ENCODE data around the gene COL8A1. TPM values are rescaled to one million over a fixed set of nuclear protein-coding genes. Genes with fewer than 3 reads are reported as not detected.

COL8A1 gene
- total and polyA plus RNA-seq, 9 of the 15 experiments (the other 6 are each of a cell fraction or from before 2014, with no cell fraction given) = 0.07 TPM; not detected in 8

DNA sequence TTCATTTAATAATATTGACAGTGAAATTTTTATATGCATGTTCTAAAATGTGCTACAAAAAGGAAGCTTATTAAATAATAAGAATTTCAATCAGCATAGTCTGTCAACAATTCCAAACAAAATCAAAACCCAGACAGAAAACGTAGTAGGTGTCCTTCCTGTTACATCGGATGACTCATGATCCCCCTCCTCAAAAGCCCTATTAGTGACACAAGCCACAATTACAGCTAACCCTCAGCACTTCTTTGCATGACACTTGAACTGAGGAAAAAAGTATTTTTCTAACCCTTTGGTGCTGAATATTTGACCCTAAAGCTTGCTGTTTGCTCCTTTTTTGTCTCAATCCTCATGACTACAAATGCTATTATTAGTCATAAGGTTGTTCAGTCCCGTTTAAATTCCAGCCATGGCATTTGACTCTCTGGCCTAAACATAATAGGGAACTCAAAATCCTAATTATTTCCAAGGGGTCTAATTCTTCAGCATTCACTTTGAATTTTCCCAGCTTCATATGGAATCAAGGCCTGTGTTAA, 78.1 kb downstream of the COL8A1 start:
- H3K27me3 ChIP-seq (ENCODE audit: control insufficient read depth in 2 of 2, insufficient read depth in 2 of 2, low read length in 2 of 2) = no peaks in the 10 kb centered on the region
- POLR2A ChIA-PET = no interaction called here
- no peaks in the 10 kb centered on the region for H4K20me1 ChIP-seq (replicated peaks; ENCODE audit: control insufficient read depth, insufficient read depth, low read length)
- WGBS (ENCODE audit: insufficient coverage, low coverage, missing lambda C conversion rate) = 0% methylated on average over 2 of the region's 3 CpGs
- no peaks in the 10 kb centered on the region for H3K36me3 ChIP-seq (ENCODE audit: control insufficient read depth, insufficient read depth, low read length)
- in situ Hi-C loops (cut with MboI) (no loop called here), intact Hi-C loops (cut with micrococcal nuclease) (no loop called here)
- no peak overlapping the region for H3K4me3 ChIP-seq
- FAIRE-seq = no peak
- H3K9ac ChIP-seq (ENCODE audit: insufficient read depth in 1 of 2, low read depth in 2 of 2, low read length in 2 of 2) = no peak overlapping the region
- H3K9me1 ChIP-seq (ENCODE audit: control insufficient read depth, insufficient read depth, low read length) = no peaks in the 10 kb centered on the region
- no peaks in the 10 kb centered on the region for H3K79me2 ChIP-seq (ENCODE audit: control insufficient read depth, insufficient read depth, low read length)
- no peaks in the 10 kb centered on the region for H3K9me3 ChIP-seq (replicated peaks; ENCODE audit: control insufficient read depth, insufficient read depth, low read depth, low read length)
- BruUV-seq (replicated peaks) = no TSS peak
- CTCF ChIA-PET (ENCODE audit: low intra/inter-chr PET ratio) = no interaction called here
- ATAC-seq = no peak
- no peak for DNase-seq (ENCODE audit: extremely low read depth in 1 of 4, low spot score in 3 of 4)
- no peak overlapping the region for H3K4me2 ChIP-seq (ENCODE audit: insufficient read depth, low read length)
- H2AFZ ChIP-seq (ENCODE audit: low read depth, low read length) = no peak overlapping the region
- H3K4me1 ChIP-seq (replicated peaks in 1 of 2; ENCODE audit: control insufficient read depth in 2 of 2, insufficient read depth in 2 of 2, low read length in 2 of 2) = no peaks in the 10 kb centered on the region
- no peak overlapping the region for H3K27ac ChIP-seq (ENCODE audit: extremely low read depth, low read depth, low read length)
- TF ChIP-seq ZNF77 (CRISPR knock-in tag; IDR thresholded peaks at IDR 0.05) (no peak), NFATC3 (IDR thresholded peaks at IDR 0.05) (no peak), CEBPG (CRISPR knock-in tag; IDR thresholded peaks at IDR 0.05) (no peak), CEBPG (tag; conservative IDR thresholded peaks at IDR 0.05 in 1 of 2, IDR thresholded peaks at IDR 0.05 in 1 of 2) (no peak), JUND (IDR thresholded peaks at IDR 0.05; ENCODE audit: borderline replicate concordance, low read depth, low read length) (no peak), JUND (tag; IDR thresholded peaks at IDR 0.05; ENCODE audit: borderline replicate concordance, low read depth, low read length) (no peak), ADNP (tag; IDR thresholded peaks at IDR 0.05) (no peak), NR2C1 (IDR thresholded peaks at IDR 0.05) (no peak), NR2C1 (tag; IDR thresholded peaks at IDR 0.05) (no peak), HIVEP1 (CRISPR knock-in tag; IDR thresholded peaks at IDR 0.05) (no peak), SP2 (IDR thresholded peaks at IDR 0.05; ENCODE audit: extremely low read depth, low read depth, low read length, poor library complexity, severe bottlenecking) (no peak), CREM (IDR thresholded peaks at IDR 0.05; ENCODE audit: low read depth) (no peak), KDM1A (IDR thresholded peaks at IDR 0.05) (no peak), GABPB1 (CRISPR knock-in tag; IDR thresholded peaks at IDR 0.05) (no peak)
- TF ChIP-seq, protein P1, sequence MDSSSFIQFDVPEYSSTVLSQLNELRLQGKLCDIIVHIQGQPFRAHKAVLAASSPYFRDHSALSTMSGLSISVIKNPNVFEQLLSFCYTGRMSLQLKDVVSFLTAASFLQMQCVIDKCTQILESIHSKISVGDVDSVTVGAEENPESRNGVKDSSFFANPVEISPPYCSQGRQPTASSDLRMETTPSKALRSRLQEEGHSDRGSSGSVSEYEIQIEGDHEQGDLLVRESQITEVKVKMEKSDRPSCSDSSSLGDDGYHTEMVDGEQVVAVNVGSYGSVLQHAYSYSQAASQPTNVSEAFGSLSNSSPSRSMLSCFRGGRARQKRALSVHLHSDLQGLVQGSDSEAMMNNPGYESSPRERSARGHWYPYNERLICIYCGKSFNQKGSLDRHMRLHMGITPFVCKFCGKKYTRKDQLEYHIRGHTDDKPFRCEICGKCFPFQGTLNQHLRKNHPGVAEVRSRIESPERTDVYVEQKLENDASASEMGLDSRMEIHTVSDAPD (CRISPR knock-in tag; IDR thresholded peaks at IDR 0.05) = no peak
- TF ChIP-seq, protein P2, sequence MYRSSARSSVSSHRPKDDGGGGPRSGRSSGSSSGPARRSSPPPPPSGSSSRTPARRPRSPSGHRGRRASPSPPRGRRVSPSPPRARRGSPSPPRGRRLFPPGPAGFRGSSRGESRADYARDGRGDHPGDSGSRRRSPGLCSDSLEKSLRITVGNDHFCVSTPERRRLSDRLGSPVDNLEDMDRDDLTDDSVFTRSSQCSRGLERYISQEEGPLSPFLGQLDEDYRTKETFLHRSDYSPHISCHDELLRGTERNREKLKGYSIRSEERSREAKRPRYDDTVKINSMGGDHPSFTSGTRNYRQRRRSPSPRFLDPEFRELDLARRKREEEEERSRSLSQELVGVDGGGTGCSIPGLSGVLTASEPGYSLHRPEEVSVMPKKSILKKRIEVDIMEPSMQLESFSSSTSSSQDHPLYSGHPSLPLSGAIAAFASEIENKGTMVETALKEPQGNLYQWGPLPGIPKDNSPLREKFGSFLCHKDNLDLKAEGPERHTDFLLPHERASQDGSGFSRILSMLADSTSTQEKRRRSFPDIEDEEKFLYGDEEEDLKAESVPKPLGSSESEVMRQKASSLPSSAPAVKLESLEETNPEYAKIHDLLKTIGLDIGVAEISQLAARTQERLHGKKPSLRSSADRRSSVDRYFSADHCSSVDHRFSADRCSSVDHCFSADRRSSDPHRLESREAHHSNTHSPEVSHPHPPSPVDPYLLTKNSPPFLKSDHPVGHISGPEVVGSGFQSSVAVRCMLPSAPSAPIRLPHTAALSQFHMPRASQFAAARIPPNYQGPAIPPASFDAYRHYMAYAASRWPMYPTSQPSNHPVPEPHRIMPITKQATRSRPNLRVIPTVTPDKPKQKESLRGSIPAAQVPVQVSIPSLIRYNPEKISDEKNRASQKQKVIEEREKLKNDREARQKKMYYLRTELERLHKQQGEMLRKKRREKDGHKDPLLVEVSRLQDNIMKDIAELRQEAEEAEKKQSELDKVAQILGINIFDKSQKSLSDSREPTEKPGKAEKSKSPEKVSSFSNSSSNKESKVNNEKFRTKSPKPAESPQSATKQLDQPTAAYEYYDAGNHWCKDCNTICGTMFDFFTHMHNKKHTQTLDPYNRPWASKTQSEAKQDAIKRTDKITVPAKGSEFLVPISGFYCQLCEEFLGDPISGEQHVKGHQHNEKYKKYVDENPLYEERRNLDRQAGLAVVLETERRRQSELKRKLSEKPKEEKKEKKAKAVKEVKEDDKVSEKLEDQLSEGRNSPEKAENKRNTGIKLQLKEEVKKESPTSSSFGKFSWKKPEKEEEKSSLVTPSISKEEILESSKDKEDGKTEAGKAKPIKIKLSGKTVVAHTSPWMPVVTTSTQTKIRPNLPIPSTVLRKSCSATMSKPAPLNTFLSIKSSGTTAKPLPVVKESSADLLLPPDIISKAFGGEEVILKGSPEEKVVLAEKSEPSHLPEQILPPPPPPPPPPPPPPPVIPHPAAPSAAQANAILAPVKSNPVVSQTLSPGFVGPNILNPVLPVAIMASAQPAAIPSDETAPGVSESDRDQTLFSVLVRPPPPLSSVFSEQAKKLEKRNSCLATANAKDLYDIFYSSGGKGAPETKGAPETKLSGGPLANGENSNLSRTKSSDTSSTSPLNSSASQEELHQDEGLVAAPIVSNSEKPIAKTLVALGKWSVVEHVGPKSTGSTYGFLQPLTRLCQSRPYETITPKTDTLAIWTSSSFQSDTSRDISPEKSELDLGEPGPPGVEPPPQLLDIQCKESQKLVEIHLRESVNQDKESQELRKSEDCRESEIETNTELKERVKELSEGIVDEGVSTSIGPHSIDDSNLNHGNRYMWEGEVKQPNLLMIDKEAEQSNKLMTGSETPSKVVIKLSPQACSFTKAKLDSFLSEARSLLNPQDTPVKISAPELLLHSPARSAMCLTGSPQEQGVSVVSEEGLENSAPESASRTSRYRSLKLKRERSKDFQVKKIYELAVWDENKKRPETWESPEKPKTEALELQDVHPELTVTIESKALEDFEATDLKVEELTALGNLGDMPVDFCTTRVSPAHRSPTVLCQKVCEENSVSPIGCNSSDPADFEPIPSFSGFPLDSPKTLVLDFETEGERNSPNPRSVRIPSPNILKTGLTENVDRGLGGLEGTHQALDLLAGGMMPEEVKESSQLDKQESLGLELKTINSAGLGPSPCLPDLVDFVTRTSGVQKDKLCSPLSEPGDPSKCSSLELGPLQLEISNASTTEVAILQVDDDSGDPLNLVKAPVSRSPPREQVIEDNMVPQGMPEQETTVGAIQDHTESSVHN (IDR thresholded peaks at IDR 0.05; ENCODE audit: borderline replicate concordance in 1 of 2, low read depth in 1 of 2) = no peak
